Testis (tissue), 3 donors: Measurements from ENCODE around the gene CHN2. TPM values are rescaled to one million over a fixed set of nuclear protein-coding genes. Genes with fewer than 3 reads are reported as not detected.

Experiments used
- DNase-seq: peaks from one replicate; pipeline ENCODE4 v3.0.0-alpha.2; 2019
- H3K27ac ChIP-seq, 2 donors: fragments of 200-600 bp; sonication (generic); one replicate each; pipeline ENCODE4 v1.5.1; 2019
- H3K27me3 ChIP-seq: fragments of 200-600 bp; sonication (generic); one replicate; pipeline ENCODE4 v1.5.1; 2019
- H3K36me3 ChIP-seq: fragments of 200-600 bp; sonication (generic); one replicate; pipeline ENCODE4 v1.5.1; 2017; ENCODE audit warnings: low read depth; ENCODE audit errors: missing control alignments
- H3K4me1 ChIP-seq: fragments of 200-600 bp; sonication (generic); one replicate; pipeline ENCODE4 v1.5.1; 2019
- H3K4me3 ChIP-seq, 2 donors: fragments of 200-600 bp; sonication (generic); one replicate each; pipeline ENCODE4 v1.5.1; 2017 to 2019
- H3K9me3 ChIP-seq: fragments of 200-600 bp; sonication (generic); one replicate; pipeline ENCODE4 v1.5.1; 2017
- CTCF ChIP-seq, 3 experiments: fragments of 450-650 bp in 2 of 3; fragments of 200-600 bp in 1 of 3; sonication (generic) in 1 of 3; IDR thresholded peaks; one replicate each; pipeline ENCODE4 v1.5.1; 2016 to 2019; ENCODE audit warnings: antibody characterized with exemption in 3 of 3, mild to moderate bottlenecking in 2 of 3, moderate library complexity in 1 of 3
- POLR2A ChIP-seq: fragments of 450-650 bp; IDR thresholded peaks from one replicate; pipeline ENCODE4 v1.6.1; 2017; ENCODE audit warnings: antibody characterized with exemption, mild to moderate bottlenecking, moderate library complexity
- WGBS, 2 donors: methylation state at CpG; one replicate each; pipeline ENCODE4 v1.1.5; 2018; 5-methylcytosine and 5-hydroxymethylcytosine counted together
- intact Hi-C: fragments of 100-400 bp; cut with DNase I; formaldehyde crosslinking; loops from one replicate; pipeline ENCODE4 v1.15.1; 2023; ENCODE audit warnings: low total_unique reads
- polyA plus RNA-seq: library from polyadenylated mRNA; stranded (reverse); fragments of 350-450 nt; fragmentation: Illumina TruSeq; extraction: RNeasy Lipid Tissue Mini Kit (QIAGEN cat#74804); gene quantifications from one replicate; pipeline ENCODE4 v1.2.3, GENCODE V29; 2014; ENCODE audit warnings: low read depth, low replicate concordance; ENCODE audit not compliant: insufficient read depth
- total RNA-seq, 2 donors: library from RNA; depleted of rRNA; stranded (reverse); fragments of >200 nt; gene quantifications; one replicate each; pipeline ENCODE4 v1.2.3, GENCODE V29; 2016

The CHN2 gene
- total and polyA plus RNA-seq, 3 donors from 2014 or later = 8.6 to 27.4 (median 15.1) TPM

DNA sequence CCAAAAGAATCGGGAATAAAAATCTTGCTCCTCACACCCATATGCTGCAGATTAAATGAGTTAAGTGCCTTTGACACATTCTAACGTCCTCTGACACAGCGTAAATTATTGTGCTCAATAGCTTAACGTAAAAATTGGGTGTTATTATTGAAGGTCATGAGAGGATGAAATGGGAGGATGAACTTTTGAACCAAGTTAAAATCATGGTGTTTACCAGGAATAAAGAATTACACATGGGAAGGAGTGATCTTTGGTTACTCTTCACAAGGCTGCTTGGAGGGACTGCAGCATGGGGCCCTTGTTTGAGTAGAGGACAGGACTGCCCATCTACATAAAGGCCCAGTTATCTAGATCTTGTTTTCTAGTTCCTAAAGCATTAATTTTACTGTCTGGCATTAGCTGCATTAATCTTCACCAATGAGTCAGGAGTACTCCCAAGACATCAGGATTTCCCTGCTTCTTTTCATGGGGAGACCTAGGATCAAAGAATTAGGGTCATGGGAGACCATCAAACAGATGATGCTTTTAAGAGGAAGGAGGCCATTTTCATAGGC lies 284.2 kb downstream of the CHN2 start:
- no peak for TF ChIP-seq POLR2A
- no peak for TF ChIP-seq CTCF (IDR thresholded peaks at IDR 0.05)
- 85 to 86% methylated on average over 4 of the region's 4 CpGs for WGBS, 2 donors
- Histone ChIP-seq H3K27me3 (no peaks in the 10 kb centered on the region), H3K4me3 (no peak overlapping the region), H3K4me1 (peaks cover 24% of the 10 kb centered on the region), H3K27ac (no peak overlapping the region), H3K9me3 (no peaks in the 10 kb centered on the region), H3K36me3 (no peaks in the 10 kb centered on the region)
- intact Hi-C loops = no loop called here
- no peak for DNase-seq

DNA sequence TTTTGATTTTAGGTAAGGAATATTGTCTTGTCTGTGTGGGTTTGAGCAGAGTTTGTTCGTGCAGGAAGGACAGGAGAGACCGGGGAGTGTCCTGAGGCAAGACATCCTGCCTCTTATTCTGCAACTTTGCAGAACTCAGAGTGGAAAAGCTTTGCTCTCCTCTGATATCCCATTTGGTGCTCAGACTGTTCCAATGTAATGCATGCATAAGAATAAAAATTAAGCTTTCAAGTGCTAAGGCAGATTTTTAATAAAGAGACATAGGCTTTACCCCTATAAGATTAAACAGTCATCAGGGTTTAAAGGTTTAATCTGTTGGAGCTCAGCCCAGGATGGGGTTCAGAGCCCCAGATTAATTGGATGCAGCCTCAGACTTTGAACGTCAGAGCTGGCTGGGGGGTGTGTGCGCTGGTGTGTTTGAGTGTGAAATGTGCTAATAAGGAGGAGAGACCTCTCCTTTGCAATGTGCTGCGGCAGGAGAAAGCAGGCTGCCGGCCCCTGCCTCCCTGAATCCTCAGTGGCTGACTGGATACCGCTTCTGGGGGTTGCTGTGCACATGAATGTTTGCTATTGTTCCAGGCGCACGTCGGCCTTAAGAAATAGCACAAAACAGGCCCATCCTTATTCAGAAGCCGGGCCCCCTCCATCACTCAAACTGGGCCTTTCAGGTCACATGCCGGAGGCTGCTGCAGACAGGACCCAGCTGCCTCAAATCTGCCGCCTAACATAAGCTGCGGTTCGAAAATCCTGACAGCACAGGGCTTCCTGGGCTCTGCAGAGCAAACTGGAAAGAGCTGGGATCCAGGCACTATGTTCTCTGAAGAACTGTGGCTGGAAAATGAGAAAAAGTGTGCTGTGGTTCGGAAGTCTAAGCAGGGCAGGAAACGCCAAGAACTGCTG lies 285.0 kb downstream of the CHN2 start:
- Histone ChIP-seq H3K27me3 (no peaks in the 10 kb centered on the region), H3K9me3 (no peaks in the 10 kb centered on the region), H3K36me3 (no peaks in the 10 kb centered on the region), H3K4me1 (peaks cover 30% of the 10 kb centered on the region), H3K4me3 (no peak overlapping the region), H3K27ac (peak overlapping the region; percentile 74 to 87)
- peak; percentile 33 for DNase-seq
- WGBS, 2 donors = 32 to 38% methylated on average over 17 of the region's 17 CpGs
- TF ChIP-seq POLR2A = no peak
- no peak for TF ChIP-seq CTCF (IDR thresholded peaks at IDR 0.05)
- intact Hi-C loops = no loop called here

DNA sequence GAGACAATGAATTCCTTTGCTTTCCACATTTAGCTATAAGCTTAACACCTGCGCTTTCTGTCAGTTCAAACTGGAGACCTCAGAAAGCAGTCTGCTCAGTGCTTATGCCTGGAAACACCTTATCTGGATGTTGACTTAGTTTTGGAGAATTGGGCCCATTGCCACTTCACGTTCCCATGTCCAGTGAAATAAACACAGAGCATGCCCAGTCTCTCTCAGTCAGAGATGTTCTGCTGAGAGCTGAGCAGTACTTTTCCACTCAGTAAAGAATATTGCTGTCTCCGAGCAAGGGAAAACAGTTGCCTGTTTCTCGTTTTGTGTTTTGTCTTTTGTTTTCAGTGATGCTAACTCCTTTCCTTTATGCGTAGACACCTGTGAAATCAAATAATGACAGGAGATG lies 285.9 kb downstream of the CHN2 start:
- Histone ChIP-seq H3K36me3 (no peaks in the 10 kb centered on the region), H3K4me1 (peaks cover 33% of the 10 kb centered on the region), H3K9me3 (no peaks in the 10 kb centered on the region), H3K27me3 (no peaks in the 10 kb centered on the region), H3K27ac (peak overlapping the region; percentile 74 to 87), H3K4me3 (no peak overlapping the region)
- TF ChIP-seq POLR2A = no peak
- no peak for TF ChIP-seq CTCF (IDR thresholded peaks at IDR 0.05)
- 42 to 50% methylated on average over 5 of the region's 5 CpGs for WGBS, 2 donors
- peak; percentile 76 for DNase-seq
- intact Hi-C loops = no loop called here

- no peak for TF ChIP-seq POLR2A
- TF ChIP-seq CTCF (IDR thresholded peaks at IDR 0.05) = no peak
- Histone ChIP-seq H3K9me3 (no peaks in the 10 kb centered on the region), H3K4me3 (no peak overlapping the region), H3K4me1 (peaks cover 38% of the 10 kb centered on the region), H3K27ac (peak overlapping the region; percentile 74 to 87), H3K36me3 (no peaks in the 10 kb centered on the region), H3K27me3 (no peaks in the 10 kb centered on the region)
- intact Hi-C loops = no loop called here
- DNase-seq = no peak
- WGBS, 2 donors = 55 to 58% methylated on average over 5 of the region's 5 CpGs
Measured at GRCh38 chr7:29480934-29481651, 286.5 kb downstream of the CHN2 start.
